CD4-positive, alpha-beta T cell treated with Interleukin-17A for 1 hour (primary cell): ENCODE measurements around the gene DDHD1.
A peak's percentile ranks its signal among the peaks of the same experiment; 100 is the strongest.
"Not testable (repeated sequence)": the region's sequence is repeated elsewhere in the genome, so short reads cannot be mapped to it uniquely, and the experiment has no call there.

Experiments
- DNase-seq: peaks from one replicate; pipeline ENCODE4 v3.0.0-alpha.2; 2020

The DDHD1 gene

GRCh38 chr14:53103636-53104340 lies 49.3 kb downstream of the DDHD1 start:
- no peak for DNase-seq

GRCh38 chr14:53093206-53093605 lies 59.9 kb downstream of the DDHD1 start:
- DNase-seq = no peak

- DNase-seq = no peak
Measured at GRCh38 chr14:53090853-53091252, 62.3 kb downstream of the DDHD1 start.

GRCh38 chr14:53084954-53085353 lies 68.2 kb downstream of the DDHD1 start:
- not testable (repeated sequence) for DNase-seq

- DNase-seq = no peak
Measured at GRCh38 chr14:53064475-53064874, 88.6 kb downstream of the DDHD1 start.

- no peak for DNase-seq
Measured at GRCh38 chr14:53062856-53063255, 90.3 kb downstream of the DDHD1 start.

GRCh38 chr14:53060046-53060445 lies 93.1 kb downstream of the DDHD1 start:
- DNase-seq = no peak

- DNase-seq = peak; percentile 62
Measured at GRCh38 chr14:53055003-53055402, 98.1 kb downstream of the DDHD1 start.

- no peak for DNase-seq
Measured at GRCh38 chr14:53054457-53054856, 98.7 kb downstream of the DDHD1 start.

GRCh38 chr14:53048631-53049030 lies 104.5 kb downstream of the DDHD1 start:
- no peak for DNase-seq

GRCh38 chr14:53047307-53048069 lies 105.6 kb downstream of the DDHD1 start:
- no peak for DNase-seq

- DNase-seq = no peak
Measured at GRCh38 chr14:53044486-53044885, 108.6 kb downstream of the DDHD1 start.

GRCh38 chr14:53043027-53043581 lies 110.0 kb downstream of the DDHD1 start:
- DNase-seq = no peak

GRCh38 chr14:53042480-53042879 lies 110.6 kb downstream of the DDHD1 start:
- no peak for DNase-seq

GRCh38 chr14:53041067-53041466 lies 112.1 kb downstream of the DDHD1 start:
- DNase-seq = no peak

GRCh38 chr14:53038629-53039028 lies 114.5 kb downstream of the DDHD1 start:
- DNase-seq = no peak

- no peak for DNase-seq
Measured at GRCh38 chr14:53037016-53037415, 116.1 kb downstream of the DDHD1 start.

- no peak for DNase-seq
Measured at GRCh38 chr14:53035336-53036210, 117.5 kb downstream of the DDHD1 start.

- DNase-seq = no peak
Measured at GRCh38 chr14:53034688-53035230, 118.4 kb downstream of the DDHD1 start.

GRCh38 chr14:53034036-53034435 lies 119.1 kb downstream of the DDHD1 start:
- DNase-seq = no peak

- no peak for DNase-seq
Measured at GRCh38 chr14:53032838-53033390, 120.2 kb downstream of the DDHD1 start.

GRCh38 chr14:53032161-53032803 lies 120.8 kb downstream of the DDHD1 start:
- DNase-seq = no peak
